Bronchial epithelial cell (primary cell): Measurements from ENCODE around the gene CALD1. TPM values are rescaled to one million over a fixed set of nuclear protein-coding genes. Genes with fewer than 3 reads are reported as not detected.

Experiments used
- DNase-seq: peaks from one replicate; pipeline ENCODE4 v3.0.0-alpha.2; 2010; ENCODE audit warnings: low read depth
- FAIRE-seq: peaks from 2 replicates; lab custom pipeline; 2011; peaks lifted over from hg19 to GRCh38; lab: Jason Lieb, UNC
- H3K27me3 ChIP-seq: 2 replicates; pipeline ENCODE4 v1.5.1; 2011; ENCODE audit warnings: low read length; ENCODE audit not compliant: control insufficient read depth, insufficient read depth
- H3K36me3 ChIP-seq: 2 replicates; pipeline ENCODE4 v1.5.1; 2011; ENCODE audit warnings: low read length; ENCODE audit not compliant: control insufficient read depth, insufficient read depth
- H3K4me3 ChIP-seq: 2 replicates; pipeline ENCODE4 v1.5.1; 2011; ENCODE audit warnings: mild to moderate bottlenecking, low read depth, low read length, control low read depth
- total RNA-seq: library from RNA; depleted of rRNA; stranded (reverse); fragments of >200 nt; gene quantifications from 2 replicates; pipeline ENCODE4 v1.2.1, GENCODE V29; 2014
- TF ChIP-seq, protein P1 (sequence below): IDR thresholded peaks from 2 replicates; pipeline ENCODE4 v1.5.1; 2011; ENCODE audit warnings: mild to moderate bottlenecking, moderate library complexity, low read length, control low read depth, inconsistent platforms; ENCODE audit not compliant: insufficient read depth, severe bottlenecking

The CALD1 gene
- total RNA-seq, 1 donor from 2014 or later, result 71.3 TPM

DNA sequence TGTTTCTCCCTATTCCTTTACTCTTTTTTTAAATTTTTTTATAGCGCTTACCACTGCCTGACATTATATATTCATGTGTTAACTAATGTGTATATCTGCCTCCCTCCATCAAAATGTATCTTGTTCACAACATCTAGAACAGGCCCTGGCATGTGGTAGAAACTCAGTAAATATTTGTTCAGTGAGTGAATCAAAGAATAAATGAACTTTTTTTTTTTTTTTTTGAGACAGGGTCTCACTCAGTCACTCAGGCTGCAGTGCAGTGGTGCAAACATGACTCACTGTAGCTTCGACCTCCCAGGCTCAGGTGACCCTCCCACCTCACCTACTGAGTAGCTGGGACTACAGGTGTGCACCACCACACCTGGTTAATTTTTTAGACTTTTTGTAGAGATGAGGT, 7.5 kb upstream of the CALD1 start:
- Histone ChIP-seq H3K27me3 (no peaks in the 10 kb centered on the region), H3K4me3 (no peak overlapping the region), H3K36me3 (no peaks in the 10 kb centered on the region)
- TF ChIP-seq, protein P1, sequence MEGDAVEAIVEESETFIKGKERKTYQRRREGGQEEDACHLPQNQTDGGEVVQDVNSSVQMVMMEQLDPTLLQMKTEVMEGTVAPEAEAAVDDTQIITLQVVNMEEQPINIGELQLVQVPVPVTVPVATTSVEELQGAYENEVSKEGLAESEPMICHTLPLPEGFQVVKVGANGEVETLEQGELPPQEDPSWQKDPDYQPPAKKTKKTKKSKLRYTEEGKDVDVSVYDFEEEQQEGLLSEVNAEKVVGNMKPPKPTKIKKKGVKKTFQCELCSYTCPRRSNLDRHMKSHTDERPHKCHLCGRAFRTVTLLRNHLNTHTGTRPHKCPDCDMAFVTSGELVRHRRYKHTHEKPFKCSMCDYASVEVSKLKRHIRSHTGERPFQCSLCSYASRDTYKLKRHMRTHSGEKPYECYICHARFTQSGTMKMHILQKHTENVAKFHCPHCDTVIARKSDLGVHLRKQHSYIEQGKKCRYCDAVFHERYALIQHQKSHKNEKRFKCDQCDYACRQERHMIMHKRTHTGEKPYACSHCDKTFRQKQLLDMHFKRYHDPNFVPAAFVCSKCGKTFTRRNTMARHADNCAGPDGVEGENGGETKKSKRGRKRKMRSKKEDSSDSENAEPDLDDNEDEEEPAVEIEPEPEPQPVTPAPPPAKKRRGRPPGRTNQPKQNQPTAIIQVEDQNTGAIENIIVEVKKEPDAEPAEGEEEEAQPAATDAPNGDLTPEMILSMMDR, result no peak
- no peak for FAIRE-seq
- DNase-seq, result peak; percentile 95

DNA sequence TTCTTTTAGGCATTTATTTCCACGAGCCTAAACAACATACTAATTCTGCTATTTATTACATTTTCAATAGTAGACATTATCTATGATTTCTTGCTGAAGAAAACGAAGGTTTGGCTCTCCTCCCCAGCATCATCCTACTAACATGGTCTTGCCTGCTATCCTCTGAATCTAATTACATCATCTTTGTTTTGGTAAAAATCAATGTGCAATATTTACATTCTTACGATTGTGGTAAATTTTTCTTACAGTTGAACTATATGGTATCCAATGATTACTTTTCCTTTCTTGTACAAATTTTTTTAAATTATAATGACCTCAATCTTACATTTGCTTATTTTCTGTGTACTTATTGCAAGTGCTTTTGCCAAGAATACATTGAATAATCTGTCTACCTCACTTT, 7.0 kb upstream of the CALD1 start:
- TF ChIP-seq, protein P1, result no peak

DNA sequence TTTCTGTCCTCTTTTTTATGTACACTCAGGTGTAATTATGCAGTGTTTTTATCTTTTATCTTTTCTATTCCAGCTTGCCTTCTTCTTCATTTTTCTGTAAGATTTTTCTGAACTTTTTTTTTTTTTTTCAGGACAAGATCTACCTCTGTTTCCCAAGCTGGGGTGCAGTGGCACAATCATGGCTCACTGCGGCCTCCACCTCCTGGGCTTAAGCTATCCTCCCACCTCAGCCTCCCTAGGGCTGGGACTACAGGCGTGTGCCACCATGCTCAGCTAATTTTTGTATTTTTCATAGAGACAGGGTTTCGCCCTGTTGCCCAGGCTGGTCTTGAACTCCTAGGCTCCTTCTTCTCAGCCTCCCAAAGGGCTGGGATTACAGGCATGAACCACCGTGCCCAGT, 6.3 kb upstream of the CALD1 start:
- TF ChIP-seq, protein P1, result no peak
- no peak for DNase-seq
- Histone ChIP-seq H3K27me3 (no peaks in the 10 kb centered on the region), H3K4me3 (no peak overlapping the region), H3K36me3 (no peaks in the 10 kb centered on the region)
- FAIRE-seq, result no peak

More for the DNA sequence above, 7.0 kb upstream of the CALD1 start:
- no peak for FAIRE-seq
- H3K4me3 ChIP-seq, result no peak overlapping the region
- no peak for DNase-seq
- no peaks in the 10 kb centered on the region for H3K27me3 ChIP-seq
- no peaks in the 10 kb centered on the region for H3K36me3 ChIP-seq

DNA sequence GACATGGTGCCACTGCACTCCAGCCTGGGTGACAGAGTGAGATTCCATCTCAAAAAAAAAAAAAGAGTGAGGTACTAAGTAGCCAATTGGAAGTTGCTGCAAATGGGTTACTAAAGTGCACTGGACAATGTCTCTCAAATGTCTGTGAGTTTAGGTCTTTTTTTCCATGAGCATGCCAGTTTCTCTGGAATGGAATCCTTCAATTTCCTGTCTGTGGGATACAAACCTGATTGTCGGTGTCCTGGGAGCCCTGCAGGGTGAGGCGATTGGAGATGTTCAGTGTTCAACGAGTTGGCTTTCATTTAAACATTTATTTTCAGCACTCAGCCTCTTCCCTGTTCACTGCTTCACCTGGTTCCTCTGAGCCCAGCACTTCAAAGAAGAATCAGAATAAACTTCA, 5.3 kb upstream of the CALD1 start:
- TF ChIP-seq, protein P1, result no peak
- Histone ChIP-seq H3K4me3 (no peak overlapping the region), H3K27me3 (no peaks in the 10 kb centered on the region), H3K36me3 (no peaks in the 10 kb centered on the region)
- no peak for DNase-seq
- no peak for FAIRE-seq

DNA sequence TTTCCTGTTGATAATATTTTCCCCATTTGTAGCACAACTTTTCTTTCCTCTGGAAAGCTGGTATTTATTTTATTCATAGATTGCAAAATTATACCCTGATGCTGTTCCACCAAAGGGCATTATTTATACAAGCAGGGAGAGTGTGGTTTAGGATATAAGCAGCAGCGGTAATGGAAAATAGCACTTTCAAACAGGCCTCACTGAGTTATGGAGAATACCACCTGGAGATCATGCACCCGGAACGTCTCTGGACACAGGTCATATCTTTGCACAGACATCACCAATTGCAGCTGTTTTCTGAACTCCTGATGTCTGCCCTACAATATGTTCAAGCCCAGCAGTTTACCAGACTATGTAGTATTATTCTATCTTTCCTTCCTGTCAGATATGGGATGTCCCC, 2.0 kb upstream of the CALD1 start:
- Histone ChIP-seq H3K36me3 (peaks cover under 1% of the 10 kb centered on the region), H3K27me3 (no peaks in the 10 kb centered on the region), H3K4me3 (no peak overlapping the region)
- no peak for DNase-seq
- no peak for FAIRE-seq
- TF ChIP-seq, protein P1, result no peak

DNA sequence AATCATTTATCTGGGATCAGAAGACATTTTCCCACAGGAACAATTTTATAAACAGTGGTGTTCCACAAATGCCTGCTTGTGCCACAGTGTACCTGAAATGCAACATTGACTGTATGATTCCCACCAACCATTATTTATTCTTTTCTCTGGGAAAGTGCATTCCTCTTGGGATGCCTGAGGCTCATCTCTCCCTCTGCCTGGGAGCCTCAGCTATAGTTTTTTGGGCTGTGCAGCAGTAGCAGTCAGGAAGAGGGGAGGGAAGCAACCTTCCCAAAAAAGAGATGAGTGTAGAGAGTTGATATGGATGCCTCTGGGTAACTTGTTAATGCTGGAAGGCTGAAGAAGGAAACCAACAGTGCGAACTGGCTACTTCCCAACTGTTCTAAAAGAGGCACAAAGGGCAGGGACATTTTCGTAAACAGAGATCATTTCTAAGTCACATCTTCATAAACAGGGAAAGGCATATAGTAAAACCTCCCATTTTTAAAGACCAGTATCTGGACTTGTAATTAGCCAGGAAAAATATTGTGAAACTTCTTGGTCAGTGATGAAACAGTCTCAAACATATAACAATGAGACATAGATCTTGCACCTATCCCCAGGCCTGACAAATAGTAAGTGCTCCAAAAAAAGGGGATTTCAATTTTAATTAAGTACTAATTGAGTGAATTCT, 1.4 kb upstream of the CALD1 start:
- FAIRE-seq (no peak), DNase-seq (peak; percentile 73)
- Histone ChIP-seq H3K36me3 (peaks cover 3% of the 10 kb centered on the region), H3K4me3 (no peak overlapping the region), H3K27me3 (no peaks in the 10 kb centered on the region)
- TF ChIP-seq, protein P1, result no peak
